Adrenal gland (tissue), 5 donors: ENCODE data around the gene TRIM63.

ENCODE experiments used
- CTCF ChIP-seq, 6 experiments: fragments of 450-650 bp in 4 of 6; fragments of 200-600 bp in 2 of 6; sonication (generic) in 1 of 6; IDR thresholded peaks; 1 replicate in 5 of 6; 2 replicates in 1 of 6; pipeline versions ENCODE4 v1.5.1 to v1.8.0; 2016 to 2021; ENCODE audit warnings: antibody characterized with exemption in 6 of 6, mild to moderate bottlenecking in 2 of 6, moderate library complexity in 1 of 6
- POLR2A ChIP-seq, 2 donors: fragments of 450-650 bp; IDR thresholded peaks; one replicate each; pipeline ENCODE4 v1.6.1; 2017; ENCODE audit warnings: antibody characterized with exemption in 2 of 2, mild to moderate bottlenecking in 2 of 2, moderate library complexity in 1 of 2
- donor health status: DM: no; HTN: no; CAD: no.

GRCh38 chr1:26109229-26110164 is 42.1 kb upstream of the TRIM63 start:
- TF ChIP-seq POLR2A (IDR thresholded peaks at IDR 0.05) (no peak), CTCF (IDR thresholded peaks at IDR 0.05) (no peak)
